ENCODE data around the gene SLC25A13.

DNA sequence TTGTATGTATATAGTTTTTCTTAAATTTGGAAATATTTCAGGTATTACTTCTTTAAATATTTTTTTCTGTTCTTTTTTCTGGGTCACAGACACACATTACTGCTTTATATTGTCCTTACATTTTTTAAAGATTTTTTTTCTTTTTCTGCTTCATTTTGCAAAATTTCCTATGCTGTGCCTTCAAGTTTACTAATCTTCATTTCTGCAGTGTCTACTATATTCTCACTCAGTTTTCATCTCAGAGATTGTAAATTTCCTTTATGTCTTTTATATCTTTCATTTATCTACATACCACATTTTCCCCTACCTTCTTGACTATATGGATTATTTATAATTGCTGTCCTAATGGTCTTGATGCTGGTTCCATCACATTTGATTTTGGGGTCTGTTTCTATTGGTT is 210.5 kb downstream of the SLC25A13 start:
- TF ChIP-seq POLR2A (IDR thresholded peaks at IDR 0.05): no peak
- TF ChIP-seq, protein P1, sequence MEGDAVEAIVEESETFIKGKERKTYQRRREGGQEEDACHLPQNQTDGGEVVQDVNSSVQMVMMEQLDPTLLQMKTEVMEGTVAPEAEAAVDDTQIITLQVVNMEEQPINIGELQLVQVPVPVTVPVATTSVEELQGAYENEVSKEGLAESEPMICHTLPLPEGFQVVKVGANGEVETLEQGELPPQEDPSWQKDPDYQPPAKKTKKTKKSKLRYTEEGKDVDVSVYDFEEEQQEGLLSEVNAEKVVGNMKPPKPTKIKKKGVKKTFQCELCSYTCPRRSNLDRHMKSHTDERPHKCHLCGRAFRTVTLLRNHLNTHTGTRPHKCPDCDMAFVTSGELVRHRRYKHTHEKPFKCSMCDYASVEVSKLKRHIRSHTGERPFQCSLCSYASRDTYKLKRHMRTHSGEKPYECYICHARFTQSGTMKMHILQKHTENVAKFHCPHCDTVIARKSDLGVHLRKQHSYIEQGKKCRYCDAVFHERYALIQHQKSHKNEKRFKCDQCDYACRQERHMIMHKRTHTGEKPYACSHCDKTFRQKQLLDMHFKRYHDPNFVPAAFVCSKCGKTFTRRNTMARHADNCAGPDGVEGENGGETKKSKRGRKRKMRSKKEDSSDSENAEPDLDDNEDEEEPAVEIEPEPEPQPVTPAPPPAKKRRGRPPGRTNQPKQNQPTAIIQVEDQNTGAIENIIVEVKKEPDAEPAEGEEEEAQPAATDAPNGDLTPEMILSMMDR (IDR thresholded peaks at IDR 0.05): no peak

Data from vagina (tissue), 2 donors.